H1 (cell line): ENCODE measurements around the gene CFAP100. TPM values are rescaled to one million over a fixed set of nuclear protein-coding genes. Genes with fewer than 3 reads are reported as not detected.

Experiments used
- CTCF ChIA-PET: fragments of 300-600 bp; sonication (Branson Sonifier 250); formaldehyde crosslinking; loops from one replicate; lab custom pipeline; 2021; ENCODE audit not compliant: partially characterized antibody; lab: Charles Lee
- POLR2A ChIA-PET: fragments of 300-600 bp; sonication (Branson Sonifier 250); formaldehyde crosslinking; loops from one replicate; lab custom pipeline; 2021; ENCODE audit warnings: inconsistent platforms; ENCODE audit not compliant: partially characterized antibody; lab: Charles Lee
- DNase-seq, 2 experiments: peaks; one replicate each; pipeline versions ENCODE4 v3.0.0 to v3.0.0-alpha.2; 2010 to 2022; ENCODE audit warnings: low spot score in 2 of 2, low read depth in 1 of 2, mixed read lengths in 1 of 2
- FAIRE-seq: peaks from 2 replicates; lab custom pipeline; 2011; peaks lifted over from hg19 to GRCh38; lab: Jason Lieb, UNC
- H2AFZ ChIP-seq: 2 replicates; pipeline ENCODE4 v1.8.1; 2012; ENCODE audit warnings: low read length, inconsistent platforms
- H2AK5ac ChIP-seq: 2 replicates; pipeline ENCODE4 v1.6.1; 2013; ENCODE audit warnings: low read depth, low read length
- H2BK120ac ChIP-seq: replicated peaks from 2 replicates; pipeline ENCODE3; 2013; ENCODE audit warnings: low read depth, low read length, inconsistent platforms
- H2BK12ac ChIP-seq: 2 replicates; pipeline ENCODE4 v1.6.1; 2013; ENCODE audit warnings: low read depth, low read length
- H2BK15ac ChIP-seq: 2 replicates; pipeline ENCODE4 v1.6.1; 2013; ENCODE audit warnings: low read length
- H2BK20ac ChIP-seq: 2 replicates; pipeline ENCODE4 v1.6.1; 2013; ENCODE audit warnings: low read length
- H2BK5ac ChIP-seq: 2 replicates; pipeline ENCODE4 v1.6.1; 2013; ENCODE audit warnings: low read depth, low read length
- H3K14ac ChIP-seq: 2 replicates; pipeline ENCODE4 v1.6.1; 2013; ENCODE audit warnings: inconsistent platforms; ENCODE audit not compliant: insufficient read length
- H3K18ac ChIP-seq: 2 replicates; pipeline ENCODE4 v1.6.1; 2013; ENCODE audit warnings: low read length; ENCODE audit errors: extremely low read depth
- H3K23ac ChIP-seq: 2 replicates; pipeline ENCODE4 v1.6.1; 2013; ENCODE audit warnings: inconsistent platforms; ENCODE audit not compliant: insufficient read length
- H3K23me2 ChIP-seq: 2 replicates; pipeline ENCODE4 v1.6.1; 2013; ENCODE audit warnings: low read depth, low read length
- H3K27ac ChIP-seq: 2 replicates; pipeline ENCODE4 v1.6.1; 2011; ENCODE audit warnings: low read depth, low read length, inconsistent platforms
- H3K27me3 ChIP-seq, 4 experiments: replicated peaks in 1 of 4; 1 replicate in 1 of 4; 2 replicates in 3 of 4; pipeline versions ENCODE4 v1.6.1 to v1.8.1; 2011 to 2013; ENCODE audit warnings: low read length in 3 of 4, mild to moderate bottlenecking in 3 of 4, inconsistent platforms in 2 of 4, mixed read lengths in 2 of 4, moderate library complexity in 1 of 4; ENCODE audit not compliant: control insufficient read depth in 3 of 4, insufficient read depth in 3 of 4; ENCODE audit errors: extremely low read depth in 1 of 4
- H3K36me3 ChIP-seq, 4 experiments: 2 replicates each; pipeline versions ENCODE4 v1.6.1 to v1.8.1; 2011 to 2013; ENCODE audit warnings: mild to moderate bottlenecking in 4 of 4, low read length in 3 of 4, moderate library complexity in 2 of 4, control low read depth in 1 of 4, inconsistent platforms in 1 of 4; ENCODE audit not compliant: insufficient read depth in 4 of 4, control insufficient read depth in 2 of 4
- H3K4ac ChIP-seq: replicated peaks from 2 replicates; pipeline ENCODE3; 2013; ENCODE audit warnings: low read length, low read depth, mixed read lengths, inconsistent platforms; ENCODE audit not compliant: insufficient read length
- H3K4me1 ChIP-seq, 4 experiments: replicated peaks in 1 of 4; 1 replicate in 1 of 4; 2 replicates in 3 of 4; pipeline versions ENCODE4 v1.6.1 to v1.8.1; 2011 to 2013; ENCODE audit warnings: low read length in 3 of 4, inconsistent platforms in 2 of 4, mixed read lengths in 1 of 4; ENCODE audit not compliant: insufficient read depth in 4 of 4, control insufficient read depth in 3 of 4
- H3K4me2 ChIP-seq, 2 experiments: 2 replicates each; pipeline versions ENCODE4 v1.6.1 to v1.8.1; 2011 to 2013; ENCODE audit warnings: low read depth in 2 of 2, low read length in 2 of 2, control low read depth in 1 of 2, inconsistent platforms in 1 of 2, mild to moderate bottlenecking in 1 of 2; ENCODE audit not compliant: insufficient read depth in 1 of 2
- H3K4me3 ChIP-seq, 4 experiments: fragments of 200-600, 300-600 bp in 1 of 4; sonication (generic), shearing (Covaris generic), sonication (Bioruptor Twin) in 1 of 4; 2 replicates each; pipeline versions ENCODE4 v1.5.1 to v1.8.1; 2011 to 2016; ENCODE audit warnings: low read length in 4 of 4, low read depth in 3 of 4, control low read depth in 2 of 4, inconsistent platforms in 2 of 4, mild to moderate bottlenecking in 2 of 4, mixed read lengths in 1 of 4, moderate library complexity in 1 of 4; ENCODE audit not compliant: insufficient read depth in 2 of 4; ENCODE audit errors: extremely low read depth in 1 of 4
- H3K56ac ChIP-seq: replicated peaks from 2 replicates; pipeline ENCODE3; 2013; ENCODE audit warnings: low read depth, mild to moderate bottlenecking, mixed read lengths, low read length, inconsistent platforms; ENCODE audit not compliant: insufficient read length
- H3K79me1 ChIP-seq: 2 replicates; pipeline ENCODE4 v1.6.1; 2013; ENCODE audit warnings: low read depth, low read length, control low read depth
- H3K79me2 ChIP-seq, 2 experiments: 2 replicates each; pipeline versions ENCODE4 v1.6.1 to v1.8.1; 2012 to 2013; ENCODE audit warnings: low read length in 2 of 2, mild to moderate bottlenecking in 2 of 2, inconsistent platforms in 1 of 2; ENCODE audit not compliant: insufficient read depth in 2 of 2, control insufficient read depth in 1 of 2
- H3K9ac ChIP-seq, 4 experiments: replicated peaks in 1 of 4; 1 replicate in 1 of 4; 2 replicates in 3 of 4; pipeline versions ENCODE4 v1.6.1 to v1.8.1; 2011 to 2013; ENCODE audit warnings: low read depth in 3 of 4, low read length in 3 of 4, control low read depth in 2 of 4, mild to moderate bottlenecking in 2 of 4, moderate library complexity in 2 of 4, inconsistent platforms in 1 of 4; ENCODE audit errors: extremely low read depth in 1 of 4
- H3K9me3 ChIP-seq, 2 experiments: 2 replicates each; pipeline versions ENCODE4 v1.6.1 to v1.8.1; 2012 to 2013; ENCODE audit warnings: mild to moderate bottlenecking in 2 of 2, moderate library complexity in 2 of 2, control low read depth in 1 of 2, inconsistent platforms in 1 of 2, low read depth in 1 of 2, low read length in 1 of 2, mixed read lengths in 1 of 2; ENCODE audit not compliant: insufficient read depth in 2 of 2
- H4K20me1 ChIP-seq, 2 experiments: replicated peaks in 1 of 2; 2 replicates each; pipeline versions ENCODE3 to v1.8.1; 2011 to 2013; ENCODE audit warnings: inconsistent platforms in 2 of 2, low read length in 2 of 2, mild to moderate bottlenecking in 1 of 2; ENCODE audit not compliant: insufficient read depth in 2 of 2, control insufficient read depth in 1 of 2
- H4K5ac ChIP-seq: 2 replicates; pipeline ENCODE4 v1.6.1; 2013; ENCODE audit warnings: low read length, low read depth, mixed read lengths, inconsistent platforms; ENCODE audit not compliant: insufficient read length
- H4K8ac ChIP-seq: 2 replicates; pipeline ENCODE4 v1.8.0; 2013; ENCODE audit warnings: mild to moderate bottlenecking, moderate library complexity, low read length, inconsistent platforms; ENCODE audit not compliant: insufficient read depth; ENCODE audit errors: extremely low read depth
- H4K91ac ChIP-seq: replicated peaks from 2 replicates; pipeline ENCODE3; 2013; ENCODE audit warnings: low read length, mixed read lengths, inconsistent platforms; ENCODE audit not compliant: insufficient read length
- ATF2 ChIP-seq: IDR thresholded peaks from 2 replicates; pipeline ENCODE4 v1.6.1; 2012; ENCODE audit warnings: low read length, inconsistent platforms
- CTBP2 ChIP-seq: IDR thresholded peaks from 2 replicates; pipeline ENCODE4 v1.7.0; 2011; ENCODE audit warnings: borderline replicate concordance, mild to moderate bottlenecking, moderate library complexity, mixed read lengths, low read length; ENCODE audit not compliant: insufficient read depth, insufficient read length
- GABPA ChIP-seq: IDR thresholded peaks from 2 replicates; pipeline ENCODE4 v1.6.1; 2011; ENCODE audit warnings: mild to moderate bottlenecking, low read length, moderate library complexity, borderline replicate concordance; ENCODE audit not compliant: insufficient read depth
- PHF8 ChIP-seq: fragments of 200-600 bp; sonication (generic); conservative IDR thresholded peaks from 2 replicates; pipeline ENCODE4 v1.7.1; 2012; ENCODE audit warnings: low read depth, mild to moderate bottlenecking, inconsistent platforms, low read length, moderate library complexity
- POLR2A ChIP-seq, 2 experiments: IDR thresholded peaks; 1 replicate in 1 of 2; 2 replicates in 1 of 2; pipeline ENCODE4 v1.6.1; 2011; ENCODE audit warnings: low read depth in 2 of 2, low read length in 2 of 2, mild to moderate bottlenecking in 2 of 2; ENCODE audit errors: control extremely low read depth in 1 of 2
- POLR2AphosphoS5 ChIP-seq: IDR thresholded peaks from 2 replicates; pipeline ENCODE4 v1.6.1; 2011; ENCODE audit warnings: low read depth, low read length
- POU5F1 ChIP-seq: IDR thresholded peaks from 2 replicates; pipeline ENCODE4 v1.6.1; 2011; ENCODE audit warnings: low read depth, mild to moderate bottlenecking, low read length, moderate library complexity
- RFX5 ChIP-seq: IDR thresholded peaks from 2 replicates; pipeline ENCODE4 v1.6.1; 2011; ENCODE audit warnings: low read depth, low read length, improper control_type of control experiment, borderline replicate concordance
- RXRA ChIP-seq: IDR thresholded peaks from 2 replicates; pipeline ENCODE4 v1.6.1; 2011; ENCODE audit warnings: low read depth, mild to moderate bottlenecking, low read length, moderate library complexity; ENCODE audit not compliant: insufficient read depth
- SAP30 ChIP-seq: fragments of 300-600 bp; sonication (generic); IDR thresholded peaks from 2 replicates; pipeline ENCODE4 v1.7.1; 2012; ENCODE audit warnings: low read length, moderate library complexity, mild to moderate bottlenecking, inconsistent platforms; ENCODE audit not compliant: insufficient read depth, insufficient replicate concordance
- SIN3A ChIP-seq, 2 experiments: IDR thresholded peaks in 1 of 2; conservative IDR thresholded peaks in 1 of 2; 2 replicates each; pipeline ENCODE4 v1.6.1; 2011 to 2012; ENCODE audit warnings: low read length in 2 of 2, improper control_type of control experiment in 1 of 2, low read depth in 1 of 2, mild to moderate bottlenecking in 1 of 2
- SP1 ChIP-seq: IDR thresholded peaks from 2 replicates; pipeline ENCODE4 v1.6.1; 2011; ENCODE audit warnings: low read depth, low read length
- SRF ChIP-seq: IDR thresholded peaks from 2 replicates; pipeline ENCODE4 v1.6.1; 2011; ENCODE audit warnings: mild to moderate bottlenecking, low read depth, low read length, moderate library complexity
- WGBS, 2 experiments: shearing (Covaris generic) in 1 of 2; methylation state at CpG; one replicate each; pipeline versions ENCODE4 v1.1.6 to v1.1.7; 2013 to 2015; ENCODE audit warnings: low lambda C conversion rate in 2 of 2, mixed read lengths in 2 of 2, inconsistent platforms in 1 of 2, low coverage in 1 of 2, missing lambda C conversion rate in 1 of 2; ENCODE audit not compliant: insufficient replicate concordance in 2 of 2, insufficient coverage in 1 of 2, insufficient read length in 1 of 2; ENCODE audit errors: extremely low coverage in 1 of 2, missing lambda C conversion rate in 1 of 2; 5-methylcytosine and 5-hydroxymethylcytosine counted together
- polyA plus RNA-seq, 7 experiments: library from polyadenylated mRNA; depleted of rRNA in 3 of 7; stranded (reverse) in 5 of 7; unstranded in 2 of 7; fragments of >200 nt in 5 of 7; fragments of 200-250 nt in 2 of 7; gene quantifications; 1 replicate in 5 of 7; 2 replicates in 1 of 7; 4 replicates in 1 of 7; pipeline versions ENCODE4 v1.2.1 to v1.2.3, GENCODE V29; 2011 to 2013; ENCODE audit warnings: missing spikeins in 2 of 7, mixed read lengths in 2 of 7
- total RNA-seq: library from RNA; stranded (reverse); fragmentation: NEBNext Ultra II Directional; extraction: Animal tissue kit (Norgen Biotek cat#: 25700); gene quantifications from 2 replicates; pipeline ENCODE4 v1.2.1, GENCODE V29; 2021

The CFAP100 gene
- total and polyA plus RNA-seq, 2 of the 8 experiments (the other 6 are each of a cell fraction or from before 2014, with no cell fraction given), result 0.17 TPM; not detected in 1

GRCh38 chr3:126464093-126464492, 69.4 kb downstream of the CFAP100 start:
- H3K9ac ChIP-seq, result no peak overlapping the region
- no peak overlapping the region for H2BK5ac ChIP-seq
- H3K23me2 ChIP-seq, result no peaks in the 10 kb centered on the region
- H3K79me2 ChIP-seq, result 0 out of 4 replicates have a peak, but pooled peaks cover 0 to 4% of the 10 kb centered on the region in 2 experiments
- no peak overlapping the region for H4K8ac ChIP-seq
- H3K4me1 ChIP-seq, result no peaks in the 10 kb centered on the region
- H2AK5ac ChIP-seq, result no peak overlapping the region
- H3K4me3 ChIP-seq, result no peak overlapping the region
- peaks cover 10 to 13% of the 10 kb centered on the region in 2 experiments for H4K20me1 ChIP-seq
- no peak overlapping the region for H4K91ac ChIP-seq
- H2BK12ac ChIP-seq, result no peak overlapping the region
- 98% methylated on average over 4 of the region's 4 CpGs; no CpG with 5 or more reads in 1 of the 2 experiments for WGBS, 2 experiments
- H4K5ac ChIP-seq, result no peak overlapping the region
- H3K23ac ChIP-seq, result no peak overlapping the region
- no peaks in the 10 kb centered on the region for H3K9me3 ChIP-seq
- no peak overlapping the region for H3K14ac ChIP-seq
- H2AFZ ChIP-seq, result no peak overlapping the region
- POLR2A ChIA-PET, result no interaction called here
- H3K27me3 ChIP-seq, result no peaks in the 10 kb centered on the region
- H2BK15ac ChIP-seq, result no peak overlapping the region
- CTCF ChIA-PET, result no interaction called here
- no peak overlapping the region for H3K56ac ChIP-seq
- DNase-seq, result no peak
- no peak overlapping the region for H3K4me2 ChIP-seq
- H3K79me1 ChIP-seq, result peaks cover 3% of the 10 kb centered on the region; the same call in 1 of the 2 replicates
- no peak overlapping the region for H3K4ac ChIP-seq
- H2BK20ac ChIP-seq, result no peak overlapping the region
- no peak overlapping the region for H2BK120ac ChIP-seq
- no peak overlapping the region for H3K27ac ChIP-seq
- H3K18ac ChIP-seq, result no peak overlapping the region
- FAIRE-seq, result no peak
- peaks cover 22 to 86% (median 61%) of the 10 kb centered on the region in 4 experiments; a peak in 7 of 8 replicates for H3K36me3 ChIP-seq
- TF ChIP-seq PHF8 (no peak), SIN3A (conservative IDR thresholded peaks at IDR 0.05 in 1 of 2, IDR thresholded peaks at IDR 0.05 in 1 of 2; ENCODE audit: low read depth in 1 of 2, low read length in 2 of 2) (no peak), SRF (no peak), ATF2 (no peak), RFX5 (no peak), CTBP2 (no peak), POLR2A (IDR thresholded peaks at IDR 0.05; ENCODE audit: control extremely low read depth in 1 of 2, low read depth in 2 of 2, low read length in 2 of 2) (no peak), RXRA (no peak), SAP30 (no peak), POLR2AphosphoS5 (no peak), GABPA (no peak), SP1 (no peak), POU5F1 (no peak)
